Peyer's patch (tissue), 4 donors: ENCODE results near the gene IKZF2.

ENCODE experiments used
- CTCF ChIP-seq, 6 experiments: fragments of 450-650 bp in 4 of 6; fragments of 200-600 bp in 2 of 6; sonication (generic) in 1 of 6; IDR thresholded peaks; one replicate each; pipeline ENCODE4 v1.5.1; 2017 to 2019; ENCODE audit warnings: antibody characterized with exemption in 6 of 6, mild to moderate bottlenecking in 3 of 6, moderate library complexity in 1 of 6
- POLR2A ChIP-seq, 2 donors: fragments of 450-650 bp; IDR thresholded peaks; one replicate each; pipeline ENCODE4 v1.5.1; 2017; ENCODE audit warnings: antibody characterized with exemption in 2 of 2, mild to moderate bottlenecking in 2 of 2, moderate library complexity in 2 of 2

- TF ChIP-seq POLR2A (IDR thresholded peaks at IDR 0.05), result no peak
- no peak for TF ChIP-seq CTCF (IDR thresholded peaks at IDR 0.05)
Measured at GRCh38 chr2:213091765-213092164, 59.6 kb downstream of the IKZF2 start.
